Peyer's patch (tissue), 4 donors: ENCODE measurements around the gene RAB24. TPM values are rescaled to one million over a fixed set of nuclear protein-coding genes. Genes with fewer than 3 reads are reported as not detected.
A peak's percentile ranks its signal among the peaks of the same experiment; 100 is the strongest.

ENCODE experiments used
- DNase-seq, 3 donors: peaks; one replicate each; pipeline ENCODE4 v3.0.0-alpha.2; 2017 to 2019
- H3K27ac ChIP-seq, 4 donors: fragments of 200-600 bp; sonication (generic); one replicate each; pipeline ENCODE4 v1.5.1; 2016 to 2019
- H3K27me3 ChIP-seq, 2 donors: fragments of 200-600 bp; sonication (generic); one replicate each; pipeline ENCODE4 v1.5.1; 2019
- H3K36me3 ChIP-seq, 3 donors: fragments of 200-600 bp; sonication (generic); one replicate each; pipeline ENCODE4 v1.5.1; 2016 to 2019
- H3K4me1 ChIP-seq, 4 donors: fragments of 200-600 bp; sonication (generic); one replicate each; pipeline ENCODE4 v1.5.1; 2016 to 2019
- H3K4me3 ChIP-seq, 4 donors: fragments of 200-600 bp; sonication (generic); 1 replicate in 3 of 4; 2 replicates in 1 of 4; pipeline ENCODE4 v1.5.1; 2016 to 2019; ENCODE audit warnings: mild to moderate bottlenecking in 1 of 4
- H3K9me3 ChIP-seq, 4 donors: fragments of 200-600 bp; sonication (generic); one replicate each; pipeline ENCODE4 v1.5.1; 2016 to 2019; ENCODE audit warnings: mild to moderate bottlenecking in 1 of 4
- POLR2A ChIP-seq, 2 donors: fragments of 450-650 bp; IDR thresholded peaks; one replicate each; pipeline ENCODE4 v1.5.1; 2017; ENCODE audit warnings: antibody characterized with exemption in 2 of 2, mild to moderate bottlenecking in 2 of 2, moderate library complexity in 2 of 2
- total RNA-seq, 4 donors: library from RNA; depleted of rRNA; stranded (reverse); fragments of >200 nt; gene quantifications; one replicate each; pipeline ENCODE4 v1.1.0, GENCODE V29; 2016
- TF ChIP-seq, protein P1 (sequence below), 6 experiments: fragments of 450-650 bp in 4 of 6; fragments of 200-600 bp in 2 of 6; sonication (generic) in 1 of 6; IDR thresholded peaks; one replicate each; pipeline ENCODE4 v1.5.1; 2017 to 2019; ENCODE audit warnings: antibody characterized with exemption in 6 of 6, mild to moderate bottlenecking in 3 of 6, moderate library complexity in 1 of 6

The RAB24 gene
- total RNA-seq, 4 donors from 2014 or later = 37.0 to 58.6 (median 46.3) TPM

GRCh38 chr5:177297922-177298321 is 5.6 kb downstream of the RAB24 start:
- no peaks in the 10 kb centered on the region for H3K27me3 ChIP-seq
- no peak overlapping the region for H3K27ac ChIP-seq
- H3K36me3 ChIP-seq = peaks cover 0 to 40% (median 0%) of the 10 kb centered on the region in 3 donors
- DNase-seq = no peak
- TF ChIP-seq POLR2A (IDR thresholded peaks at IDR 0.05) = no peak
- TF ChIP-seq, protein P1, sequence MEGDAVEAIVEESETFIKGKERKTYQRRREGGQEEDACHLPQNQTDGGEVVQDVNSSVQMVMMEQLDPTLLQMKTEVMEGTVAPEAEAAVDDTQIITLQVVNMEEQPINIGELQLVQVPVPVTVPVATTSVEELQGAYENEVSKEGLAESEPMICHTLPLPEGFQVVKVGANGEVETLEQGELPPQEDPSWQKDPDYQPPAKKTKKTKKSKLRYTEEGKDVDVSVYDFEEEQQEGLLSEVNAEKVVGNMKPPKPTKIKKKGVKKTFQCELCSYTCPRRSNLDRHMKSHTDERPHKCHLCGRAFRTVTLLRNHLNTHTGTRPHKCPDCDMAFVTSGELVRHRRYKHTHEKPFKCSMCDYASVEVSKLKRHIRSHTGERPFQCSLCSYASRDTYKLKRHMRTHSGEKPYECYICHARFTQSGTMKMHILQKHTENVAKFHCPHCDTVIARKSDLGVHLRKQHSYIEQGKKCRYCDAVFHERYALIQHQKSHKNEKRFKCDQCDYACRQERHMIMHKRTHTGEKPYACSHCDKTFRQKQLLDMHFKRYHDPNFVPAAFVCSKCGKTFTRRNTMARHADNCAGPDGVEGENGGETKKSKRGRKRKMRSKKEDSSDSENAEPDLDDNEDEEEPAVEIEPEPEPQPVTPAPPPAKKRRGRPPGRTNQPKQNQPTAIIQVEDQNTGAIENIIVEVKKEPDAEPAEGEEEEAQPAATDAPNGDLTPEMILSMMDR (IDR thresholded peaks at IDR 0.05) = no peak
- H3K4me1 ChIP-seq = peaks cover 3 to 49% (median 31%) of the 10 kb centered on the region in 4 donors
- H3K4me3 ChIP-seq = no peak overlapping the region
- H3K9me3 ChIP-seq = no peaks in the 10 kb centered on the region

- peak in 1 of 3 donors; percentile 23 for DNase-seq
- Histone ChIP-seq H3K27me3 (no peaks in the 10 kb centered on the region), H3K4me3 (no peak overlapping the region), H3K36me3 (peaks cover 0 to 53% (median 0%) of the 10 kb centered on the region in 3 donors), H3K27ac (peak overlapping the region in 1 of 4 donors; percentile 6), H3K9me3 (no peaks in the 10 kb centered on the region), H3K4me1 (peaks cover 3 to 35% (median 21%) of the 10 kb centered on the region in 4 donors)
- TF ChIP-seq POLR2A (IDR thresholded peaks at IDR 0.05) = no peak
- TF ChIP-seq, protein P1 (IDR thresholded peaks at IDR 0.05) = no peak
Measured at GRCh38 chr5:177296581-177296980, 6.9 kb downstream of the RAB24 start.

GRCh38 chr5:177295924-177296323 is 7.6 kb downstream of the RAB24 start:
- Histone ChIP-seq H3K36me3 (peaks cover 0 to 59% (median 0%) of the 10 kb centered on the region in 3 donors), H3K4me3 (no peak overlapping the region), H3K4me1 (peaks cover 3 to 29% (median 16%) of the 10 kb centered on the region in 4 donors), H3K27ac (peak overlapping the region in 2 of 4 donors; percentile 6 to 15), H3K27me3 (no peaks in the 10 kb centered on the region), H3K9me3 (no peaks in the 10 kb centered on the region)
- TF ChIP-seq, protein P1 (IDR thresholded peaks at IDR 0.05) = no peak
- no peak for TF ChIP-seq POLR2A (IDR thresholded peaks at IDR 0.05)
- DNase-seq = peak in 1 of 3 donors; percentile 18

DNA sequence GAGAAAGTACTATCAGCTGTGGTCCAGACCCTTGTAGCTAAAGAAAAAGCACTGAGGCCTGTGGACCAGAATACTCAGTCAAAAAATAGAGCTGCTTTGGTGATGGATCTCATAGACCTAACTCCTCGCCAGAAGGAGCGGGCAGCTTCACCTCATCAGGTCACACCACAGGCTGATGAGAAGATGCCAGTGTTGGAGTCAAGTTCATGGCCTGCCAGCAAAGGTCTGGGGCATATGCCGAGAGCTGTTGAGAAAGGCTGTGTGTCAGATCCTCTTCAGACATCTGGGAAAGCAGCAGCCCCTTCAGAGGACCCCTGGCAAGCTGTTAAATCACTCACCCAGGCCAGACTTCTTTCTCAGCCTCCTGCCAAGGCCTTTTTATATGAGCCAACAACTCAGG is 8.9 kb downstream of the RAB24 start:
- TF ChIP-seq, protein P1 (IDR thresholded peaks at IDR 0.05) = no peak
- TF ChIP-seq POLR2A (IDR thresholded peaks at IDR 0.05) = no peak
- H3K36me3 ChIP-seq = peaks cover 0 to 72% (median 0%) of the 10 kb centered on the region in 3 donors
- H3K9me3 ChIP-seq = no peaks in the 10 kb centered on the region
- peak in 1 of 3 donors; percentile 14 for DNase-seq
- H3K27ac ChIP-seq = no peak overlapping the region
- H3K4me1 ChIP-seq = peaks cover 0 to 16% (median 9%) of the 10 kb centered on the region in 4 donors
- H3K27me3 ChIP-seq = no peaks in the 10 kb centered on the region
- H3K4me3 ChIP-seq = no peak overlapping the region

- no peaks in the 10 kb centered on the region for H3K9me3 ChIP-seq
- H3K4me3 ChIP-seq = no peak overlapping the region
- H3K27me3 ChIP-seq = no peaks in the 10 kb centered on the region
- H3K27ac ChIP-seq = no peak overlapping the region
- DNase-seq = peak in 1 of 3 donors; percentile 14
- no peak for TF ChIP-seq POLR2A (IDR thresholded peaks at IDR 0.05)
- H3K36me3 ChIP-seq = peaks cover 0 to 78% (median 0%) of the 10 kb centered on the region in 3 donors
- H3K4me1 ChIP-seq = peaks cover 0 to 10% (median 9%) of the 10 kb centered on the region in 4 donors
Measured at GRCh38 chr5:177293819-177294581, 9.5 kb downstream of the RAB24 start.

DNA sequence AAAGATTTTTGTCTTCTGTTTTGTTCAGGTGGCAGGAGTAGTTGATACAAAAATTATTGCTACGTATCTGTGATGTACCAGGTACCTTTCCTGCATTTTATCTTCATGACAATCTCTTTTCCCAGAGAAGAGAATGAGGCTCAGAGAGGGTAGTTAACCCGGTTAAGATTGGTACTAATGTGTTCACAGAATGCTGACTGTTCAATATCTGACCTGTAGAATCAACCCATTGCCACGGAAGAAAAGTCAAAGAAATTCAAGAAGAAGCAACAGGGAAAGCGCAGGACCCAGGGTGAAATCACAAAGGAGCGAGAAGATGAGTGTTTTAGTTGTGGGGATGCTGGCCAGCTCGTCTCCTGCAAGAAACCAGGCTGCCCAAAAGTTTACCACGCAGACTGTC is 11.8 kb downstream of the RAB24 start:
- Histone ChIP-seq H3K4me3 (no peak overlapping the region), H3K36me3 (peaks cover 0 to 98% (median 0%) of the 10 kb centered on the region in 3 donors), H3K27ac (no peak overlapping the region), H3K4me1 (peaks cover 0 to 10% (median 8%) of the 10 kb centered on the region in 4 donors), H3K27me3 (no peaks in the 10 kb centered on the region), H3K9me3 (no peaks in the 10 kb centered on the region)
- TF ChIP-seq POLR2A (IDR thresholded peaks at IDR 0.05) = no peak
- TF ChIP-seq, protein P1 (IDR thresholded peaks at IDR 0.05) = no peak
- no peak for DNase-seq
